IMR-90 (cell line): ENCODE results near the gene GGT6.
"Not testable (repeated sequence)": the region's sequence is repeated elsewhere in the genome, so short reads cannot be mapped to it uniquely, and the experiment has no call there.

Experiments
- CEBPB ChIP-seq: IDR thresholded peaks from 2 replicates; pipeline ENCODE4 v1.6.1; 2012; ENCODE audit warnings: low read depth, low read length, improper control_type of control experiment
- CHD1 ChIP-seq: IDR thresholded peaks from 2 replicates; pipeline ENCODE4 v1.6.1; 2012; ENCODE audit warnings: low read depth, low read length, improper control_type of control experiment
- FOS ChIP-seq: fragments of 150-350 bp; IDR thresholded peaks from 2 replicates; pipeline ENCODE4 v1.6.1; 2016; ENCODE audit warnings: low read depth, low read length
- MAFK ChIP-seq: IDR thresholded peaks from 2 replicates; pipeline ENCODE4 v1.6.1; 2012; ENCODE audit warnings: low read depth, low read length, improper control_type of control experiment
- POLR2A ChIP-seq: IDR thresholded peaks from 2 replicates; pipeline ENCODE4 v1.6.1; 2012; ENCODE audit warnings: mild to moderate bottlenecking, low read depth, low read length
- RAD21 ChIP-seq: IDR thresholded peaks from 2 replicates; pipeline ENCODE4 v1.6.1; 2012; ENCODE audit warnings: low read length, improper control_type of control experiment
- RCOR1 ChIP-seq: IDR thresholded peaks from 2 replicates; pipeline ENCODE4 v1.6.1; 2012; ENCODE audit warnings: mild to moderate bottlenecking, low read length, improper control_type of control experiment; ENCODE audit not compliant: insufficient replicate concordance
- RFX5 ChIP-seq: IDR thresholded peaks from 2 replicates; pipeline ENCODE4 v1.8.0; 2012; ENCODE audit warnings: low read depth, mild to moderate bottlenecking, low read length, moderate library complexity
- SMC3 ChIP-seq: fragments of 150-350 bp; IDR thresholded peaks from 2 replicates; pipeline ENCODE4 v1.6.1; 2016; ENCODE audit warnings: low read depth, mild to moderate bottlenecking, antibody characterized with exemption, low read length, moderate library complexity
- TF ChIP-seq, protein P1 (sequence below): conservative IDR thresholded peaks from 2 replicates; pipeline ENCODE4 v1.5.1; 2012; ENCODE audit warnings: mild to moderate bottlenecking, low read depth, low read length, improper control_type of control experiment
- TF ChIP-seq, protein P2 (sequence below): fragments of 150-350 bp; IDR thresholded peaks from 2 replicates; pipeline ENCODE4 v1.6.1; 2017; ENCODE audit warnings: mild to moderate bottlenecking, antibody characterized with exemption, low read length, low read depth

DNA sequence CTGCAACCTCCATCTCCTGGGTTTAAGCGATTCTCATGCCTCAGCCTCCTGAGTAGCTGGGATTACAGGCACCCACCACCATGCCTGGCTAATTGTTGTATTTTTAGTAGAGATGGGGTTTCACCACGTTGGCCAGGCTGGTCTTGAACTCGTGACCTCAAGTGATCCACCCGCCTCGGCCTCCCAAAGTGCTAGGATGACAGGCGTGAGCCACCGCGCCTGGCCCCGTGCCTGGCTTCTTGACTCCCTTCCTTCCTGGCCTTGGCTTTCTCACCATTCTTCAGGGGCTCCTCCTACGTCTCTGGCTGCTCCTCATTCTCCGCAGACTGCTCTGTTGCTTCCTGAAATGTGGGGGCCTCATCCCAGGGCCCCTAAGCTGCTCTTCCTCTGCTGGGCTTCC is 29.7 kb upstream of the GGT6 start:
- TF ChIP-seq, protein P1, sequence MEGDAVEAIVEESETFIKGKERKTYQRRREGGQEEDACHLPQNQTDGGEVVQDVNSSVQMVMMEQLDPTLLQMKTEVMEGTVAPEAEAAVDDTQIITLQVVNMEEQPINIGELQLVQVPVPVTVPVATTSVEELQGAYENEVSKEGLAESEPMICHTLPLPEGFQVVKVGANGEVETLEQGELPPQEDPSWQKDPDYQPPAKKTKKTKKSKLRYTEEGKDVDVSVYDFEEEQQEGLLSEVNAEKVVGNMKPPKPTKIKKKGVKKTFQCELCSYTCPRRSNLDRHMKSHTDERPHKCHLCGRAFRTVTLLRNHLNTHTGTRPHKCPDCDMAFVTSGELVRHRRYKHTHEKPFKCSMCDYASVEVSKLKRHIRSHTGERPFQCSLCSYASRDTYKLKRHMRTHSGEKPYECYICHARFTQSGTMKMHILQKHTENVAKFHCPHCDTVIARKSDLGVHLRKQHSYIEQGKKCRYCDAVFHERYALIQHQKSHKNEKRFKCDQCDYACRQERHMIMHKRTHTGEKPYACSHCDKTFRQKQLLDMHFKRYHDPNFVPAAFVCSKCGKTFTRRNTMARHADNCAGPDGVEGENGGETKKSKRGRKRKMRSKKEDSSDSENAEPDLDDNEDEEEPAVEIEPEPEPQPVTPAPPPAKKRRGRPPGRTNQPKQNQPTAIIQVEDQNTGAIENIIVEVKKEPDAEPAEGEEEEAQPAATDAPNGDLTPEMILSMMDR = not testable (repeated sequence)
- not testable (repeated sequence) for TF ChIP-seq CEBPB, RAD21, POLR2A, MAFK, RFX5, SMC3, FOS, RCOR1, CHD1
- TF ChIP-seq, protein P2, sequence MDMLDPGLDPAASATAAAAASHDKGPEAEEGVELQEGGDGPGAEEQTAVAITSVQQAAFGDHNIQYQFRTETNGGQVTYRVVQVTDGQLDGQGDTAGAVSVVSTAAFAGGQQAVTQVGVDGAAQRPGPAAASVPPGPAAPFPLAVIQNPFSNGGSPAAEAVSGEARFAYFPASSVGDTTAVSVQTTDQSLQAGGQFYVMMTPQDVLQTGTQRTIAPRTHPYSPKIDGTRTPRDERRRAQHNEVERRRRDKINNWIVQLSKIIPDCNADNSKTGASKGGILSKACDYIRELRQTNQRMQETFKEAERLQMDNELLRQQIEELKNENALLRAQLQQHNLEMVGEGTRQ = not testable (repeated sequence)
